Thyroid gland (tissue), 4 donors: ENCODE measurements around the gene CSNK1A1. TPM values are rescaled to one million over a fixed set of nuclear protein-coding genes. Genes with fewer than 3 reads are reported as not detected.

Experiments
- DNase-seq, 2 donors: peaks; one replicate each; pipeline ENCODE4 v3.0.0-alpha.2; 2019
- H3K27ac ChIP-seq, 3 donors: fragments of 200-600 bp; sonication (generic); 1 replicate in 2 of 3; 2 replicates in 1 of 3; pipeline ENCODE4 v1.5.1; 2016 to 2019; ENCODE audit warnings: mild to moderate bottlenecking in 1 of 3, moderate library complexity in 1 of 3
- H3K27me3 ChIP-seq: fragments of 200-600 bp; sonication (generic); one replicate; pipeline ENCODE4 v1.5.1; 2019
- H3K36me3 ChIP-seq, 2 donors: fragments of 200-600 bp; sonication (generic); one replicate each; pipeline ENCODE4 v1.5.1; 2016 to 2019
- H3K4me1 ChIP-seq, 2 donors: fragments of 200-600 bp; sonication (generic); one replicate each; pipeline ENCODE4 v1.5.1; 2017 to 2019
- H3K4me3 ChIP-seq, 3 donors: fragments of 200-600 bp; sonication (generic); replicated peaks in 1 of 3; 1 replicate in 2 of 3; 2 replicates in 1 of 3; pipeline ENCODE4 v1.5.1; 2016; ENCODE audit warnings: mild to moderate bottlenecking in 1 of 3
- H3K9me3 ChIP-seq: fragments of 200-600 bp; sonication (generic); one replicate; pipeline ENCODE4 v1.5.1; 2017
- POLR2A ChIP-seq, 2 donors: fragments of 450-650 bp; IDR thresholded peaks; one replicate each; pipeline ENCODE4 v1.6.1; 2017; ENCODE audit warnings: antibody characterized with exemption in 2 of 2, mild to moderate bottlenecking in 2 of 2, moderate library complexity in 1 of 2
- WGBS, 2 donors: methylation state at CpG; one replicate each; pipeline ENCODE4 v1.1.5; 2017; 5-methylcytosine and 5-hydroxymethylcytosine counted together
- intact Hi-C: fragments of 100-400 bp; cut with DNase I; formaldehyde crosslinking; loops from one replicate; pipeline ENCODE4 v1.15.1; 2023
- total RNA-seq, 4 donors: library from RNA; depleted of rRNA; stranded (reverse); fragments of >200 nt; gene quantifications; one replicate each; pipeline ENCODE4 v1.2.3, GENCODE V29; 2016
- TF ChIP-seq, protein P1 (sequence below), 6 experiments: fragments of 200-600 bp in 3 of 6; fragments of 450-650 bp in 3 of 6; sonication (generic) in 3 of 6; IDR thresholded peaks; one replicate each; pipeline ENCODE4 v1.5.1; 2016 to 2019; ENCODE audit warnings: antibody characterized with exemption in 6 of 6, mild to moderate bottlenecking in 2 of 6, inconsistent platforms in 1 of 6, moderate library complexity in 1 of 6

CSNK1A1 gene
- total RNA-seq, 4 donors from 2014 or later: 183 to 262 (median 202) TPM

DNA sequence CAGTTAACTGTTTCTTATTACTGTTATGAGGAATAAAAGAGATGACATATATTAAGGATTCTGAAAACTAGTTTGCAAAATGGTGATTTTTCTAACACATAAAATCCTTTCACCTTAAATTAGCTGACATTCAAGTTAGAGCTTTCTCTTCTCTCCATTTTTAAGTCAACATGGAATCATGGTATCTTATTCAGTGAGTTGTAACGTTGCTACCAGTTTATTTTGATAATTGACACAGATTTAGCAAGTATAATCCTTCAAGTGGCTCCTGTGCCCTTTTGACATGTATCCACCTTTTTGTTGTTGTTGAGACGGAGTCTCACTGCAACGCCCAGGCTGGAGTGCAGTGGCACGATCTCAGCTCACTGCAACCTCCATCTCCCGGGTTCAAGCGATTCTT, 58.5 kb downstream of the CSNK1A1 start:
- no peaks in the 10 kb centered on the region for H3K27me3 ChIP-seq
- intact Hi-C loops: no loop called here
- H3K9me3 ChIP-seq: no peaks in the 10 kb centered on the region
- peaks cover 4 to 12% of the 10 kb centered on the region in 2 donors for H3K36me3 ChIP-seq
- no peak overlapping the region for H3K27ac ChIP-seq
- TF ChIP-seq, protein P1, sequence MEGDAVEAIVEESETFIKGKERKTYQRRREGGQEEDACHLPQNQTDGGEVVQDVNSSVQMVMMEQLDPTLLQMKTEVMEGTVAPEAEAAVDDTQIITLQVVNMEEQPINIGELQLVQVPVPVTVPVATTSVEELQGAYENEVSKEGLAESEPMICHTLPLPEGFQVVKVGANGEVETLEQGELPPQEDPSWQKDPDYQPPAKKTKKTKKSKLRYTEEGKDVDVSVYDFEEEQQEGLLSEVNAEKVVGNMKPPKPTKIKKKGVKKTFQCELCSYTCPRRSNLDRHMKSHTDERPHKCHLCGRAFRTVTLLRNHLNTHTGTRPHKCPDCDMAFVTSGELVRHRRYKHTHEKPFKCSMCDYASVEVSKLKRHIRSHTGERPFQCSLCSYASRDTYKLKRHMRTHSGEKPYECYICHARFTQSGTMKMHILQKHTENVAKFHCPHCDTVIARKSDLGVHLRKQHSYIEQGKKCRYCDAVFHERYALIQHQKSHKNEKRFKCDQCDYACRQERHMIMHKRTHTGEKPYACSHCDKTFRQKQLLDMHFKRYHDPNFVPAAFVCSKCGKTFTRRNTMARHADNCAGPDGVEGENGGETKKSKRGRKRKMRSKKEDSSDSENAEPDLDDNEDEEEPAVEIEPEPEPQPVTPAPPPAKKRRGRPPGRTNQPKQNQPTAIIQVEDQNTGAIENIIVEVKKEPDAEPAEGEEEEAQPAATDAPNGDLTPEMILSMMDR (IDR thresholded peaks at IDR 0.05): no peak
- no peak for TF ChIP-seq POLR2A (IDR thresholded peaks at IDR 0.05)
- H3K4me3 ChIP-seq: no peak overlapping the region
- DNase-seq: no peak
- WGBS, 2 donors: 71 to 72% methylated on average over 6 of the region's 6 CpGs
- H3K4me1 ChIP-seq: peaks cover 0 to 4% of the 10 kb centered on the region in 2 donors

DNA sequence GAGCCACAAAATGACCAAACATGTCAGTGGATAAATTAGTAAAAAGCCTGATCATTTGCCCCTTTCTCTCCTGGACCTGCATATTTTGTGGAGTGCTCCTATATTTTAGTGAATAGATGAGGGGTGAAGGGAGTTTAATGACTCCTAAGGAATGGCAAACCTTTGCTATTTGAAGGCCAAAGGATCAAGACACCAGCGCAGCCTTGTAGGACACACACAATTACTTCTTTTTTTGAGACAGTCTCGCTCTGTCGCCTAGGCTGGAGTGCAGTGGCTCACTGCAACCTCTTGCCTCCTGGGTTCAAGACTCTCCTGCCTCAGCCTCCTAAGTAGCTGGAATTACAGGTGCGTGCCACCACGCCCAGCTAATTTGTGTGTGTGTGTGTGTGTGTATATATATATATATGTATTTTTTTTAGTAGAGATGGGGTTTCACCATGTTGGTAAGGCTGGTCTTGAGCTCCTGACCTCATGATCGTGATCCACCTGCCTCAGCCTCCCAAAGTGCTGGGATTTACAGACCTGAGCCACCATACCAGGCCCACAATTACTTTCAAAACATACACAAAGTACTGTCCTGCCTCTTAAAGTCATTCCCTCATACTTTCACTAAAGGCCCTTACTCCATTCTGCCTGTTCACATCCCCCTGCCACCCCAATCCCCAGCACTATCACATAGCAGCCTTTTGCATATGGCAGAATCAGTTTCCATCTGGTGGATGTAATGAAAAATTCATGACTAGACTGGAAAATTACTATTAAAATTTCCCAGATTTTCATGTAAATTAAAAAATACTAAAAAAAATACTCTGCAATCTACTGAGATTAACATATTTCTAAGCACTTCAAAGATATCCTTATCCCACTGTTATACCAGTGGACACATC, 60.4 kb downstream of the CSNK1A1 start:
- intact Hi-C loops: no loop called here
- Histone ChIP-seq H3K27me3 (no peaks in the 10 kb centered on the region), H3K4me1 (peaks cover 13 to 23% of the 10 kb centered on the region in 2 donors), H3K36me3 (peaks cover 0 to 5% of the 10 kb centered on the region in 2 donors), H3K4me3 (no peak overlapping the region), H3K27ac (no peak overlapping the region), H3K9me3 (no peaks in the 10 kb centered on the region)
- TF ChIP-seq POLR2A (IDR thresholded peaks at IDR 0.05): no peak
- TF ChIP-seq, protein P1 (IDR thresholded peaks at IDR 0.05): no peak
- DNase-seq: no peak
- 83 to 91% methylated on average over 6 of the region's 6 CpGs for WGBS, 2 donors

DNA sequence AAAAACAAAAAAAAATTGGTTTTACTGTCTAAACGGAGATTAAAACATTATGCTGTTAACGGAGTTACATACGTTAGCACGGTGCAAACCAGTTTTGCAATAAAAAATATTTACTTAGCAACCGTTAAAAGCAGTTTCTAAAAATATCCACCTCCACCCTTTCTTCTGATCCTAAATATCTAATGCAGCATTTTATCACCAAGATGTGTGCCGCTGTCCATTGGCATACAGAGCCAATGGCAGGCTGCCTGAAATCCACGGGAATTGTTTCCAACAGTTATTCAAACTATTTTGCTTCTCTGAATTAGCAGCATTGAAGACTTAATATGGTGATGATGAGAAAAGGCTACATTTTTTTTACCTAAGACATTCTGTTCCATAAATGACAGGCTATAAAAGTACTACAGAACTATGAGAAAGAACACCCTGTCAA, 61.6 kb downstream of the CSNK1A1 start:
- TF ChIP-seq, protein P1 (IDR thresholded peaks at IDR 0.05): no peak
- TF ChIP-seq POLR2A (IDR thresholded peaks at IDR 0.05): no peak
- Histone ChIP-seq H3K27me3 (no peaks in the 10 kb centered on the region), H3K9me3 (no peaks in the 10 kb centered on the region), H3K4me1 (peaks cover 18 to 29% of the 10 kb centered on the region in 2 donors), H3K4me3 (no peak overlapping the region), H3K36me3 (peaks cover 0 to 5% of the 10 kb centered on the region in 2 donors), H3K27ac (no peak overlapping the region)
- 30 to 48% methylated on average over 7 of the region's 7 CpGs for WGBS, 2 donors
- intact Hi-C loops: no loop called here
- peak in 1 of 2 donors; percentile 20 for DNase-seq

DNA sequence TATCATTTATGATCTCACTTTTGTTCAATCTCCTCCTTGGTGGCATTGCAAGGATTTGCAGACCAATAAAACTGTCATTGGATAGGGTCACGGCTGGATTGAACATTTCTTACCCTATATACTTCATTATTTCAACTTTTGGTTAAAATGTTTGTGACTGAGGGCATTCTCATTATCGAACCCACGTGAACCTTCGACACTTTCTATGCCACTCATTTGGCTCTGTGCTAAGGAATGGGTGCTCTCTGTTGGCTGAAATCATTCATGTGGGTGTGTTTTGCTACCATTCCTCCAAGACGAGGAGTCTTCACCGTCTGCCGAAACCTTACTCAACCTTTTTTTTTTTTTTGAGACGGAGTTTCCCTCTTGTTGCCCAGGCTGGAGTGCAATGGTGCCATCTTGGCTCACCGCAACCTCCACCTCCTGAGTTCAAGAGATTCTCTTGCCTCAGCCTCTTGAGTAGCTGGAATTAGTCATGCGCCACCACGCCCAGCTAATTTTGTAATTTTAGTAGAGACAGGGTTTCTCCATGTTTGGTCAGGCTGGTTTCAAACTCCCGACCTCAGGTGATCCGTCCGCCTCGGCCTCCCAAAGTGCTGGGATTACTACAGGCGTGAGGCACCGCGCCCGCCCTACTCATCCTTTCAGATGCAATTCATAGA, 62.5 kb downstream of the CSNK1A1 start:
- Histone ChIP-seq H3K9me3 (no peaks in the 10 kb centered on the region), H3K27me3 (no peaks in the 10 kb centered on the region), H3K4me3 (no peak overlapping the region), H3K4me1 (peaks cover 18 to 29% of the 10 kb centered on the region in 2 donors), H3K36me3 (no peaks in the 10 kb centered on the region), H3K27ac (no peak overlapping the region)
- TF ChIP-seq POLR2A (IDR thresholded peaks at IDR 0.05): no peak
- TF ChIP-seq, protein P1 (IDR thresholded peaks at IDR 0.05): no peak
- intact Hi-C loops: no loop called here
- WGBS, 2 donors: 76 to 79% methylated on average over 19 of the region's 19 CpGs
- peak in 1 of 2 donors; percentile 16 for DNase-seq

DNA sequence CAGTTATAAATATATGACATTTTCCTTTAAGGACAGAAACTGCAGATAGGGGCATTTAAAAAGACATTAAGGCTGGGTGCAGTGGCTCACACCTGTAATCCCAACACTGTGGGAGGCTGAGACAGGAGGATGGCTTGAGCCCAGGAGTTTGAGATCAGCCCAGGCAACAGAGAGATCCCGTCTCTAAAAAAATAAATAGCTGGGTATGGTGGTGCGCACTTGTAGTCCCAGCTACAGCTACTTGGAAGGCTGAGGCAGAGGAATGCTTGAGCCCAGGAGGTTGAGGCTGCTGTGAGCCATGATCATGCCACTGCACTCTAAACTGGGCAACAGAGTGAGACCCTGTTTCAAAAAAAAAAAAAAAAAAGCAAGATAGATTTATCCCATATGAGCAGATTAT, 63.6 kb downstream of the CSNK1A1 start:
- no peak for DNase-seq
- no peaks in the 10 kb centered on the region for H3K36me3 ChIP-seq
- no peaks in the 10 kb centered on the region for H3K9me3 ChIP-seq
- intact Hi-C loops: no loop called here
- TF ChIP-seq POLR2A (IDR thresholded peaks at IDR 0.05): no peak
- TF ChIP-seq, protein P1 (IDR thresholded peaks at IDR 0.05): no peak
- no peak overlapping the region for H3K4me3 ChIP-seq
- peak overlapping the region in 1 of 3 donors; percentile 60 for H3K27ac ChIP-seq
- H3K27me3 ChIP-seq: no peaks in the 10 kb centered on the region
- WGBS, 2 donors: 66 to 78% methylated on average over 2 of the region's 2 CpGs
- peaks cover 18 to 32% of the 10 kb centered on the region in 2 donors for H3K4me1 ChIP-seq
